HL-60 (cell line): ENCODE measurements around the gene PRAC2.

ENCODE experiments used
- GABPA ChIP-seq: IDR thresholded peaks from 2 replicates; pipeline ENCODE4 v1.6.1; 2012; ENCODE audit warnings: low read depth
- POLR2AphosphoS5 ChIP-seq: IDR thresholded peaks from 2 replicates; pipeline ENCODE4 v1.6.1; 2012; ENCODE audit warnings: low read depth
- TF ChIP-seq, protein P1 (sequence below): IDR thresholded peaks from one replicate; pipeline ENCODE4 v1.5.1; 2011; ENCODE audit warnings: low read length, control low read depth, inconsistent platforms; ENCODE audit not compliant: insufficient read depth

GRCh38 chr17:48711128-48711527, 11.9 kb upstream of the PRAC2 start:
- TF ChIP-seq POLR2AphosphoS5 = no peak
- TF ChIP-seq, protein P1, sequence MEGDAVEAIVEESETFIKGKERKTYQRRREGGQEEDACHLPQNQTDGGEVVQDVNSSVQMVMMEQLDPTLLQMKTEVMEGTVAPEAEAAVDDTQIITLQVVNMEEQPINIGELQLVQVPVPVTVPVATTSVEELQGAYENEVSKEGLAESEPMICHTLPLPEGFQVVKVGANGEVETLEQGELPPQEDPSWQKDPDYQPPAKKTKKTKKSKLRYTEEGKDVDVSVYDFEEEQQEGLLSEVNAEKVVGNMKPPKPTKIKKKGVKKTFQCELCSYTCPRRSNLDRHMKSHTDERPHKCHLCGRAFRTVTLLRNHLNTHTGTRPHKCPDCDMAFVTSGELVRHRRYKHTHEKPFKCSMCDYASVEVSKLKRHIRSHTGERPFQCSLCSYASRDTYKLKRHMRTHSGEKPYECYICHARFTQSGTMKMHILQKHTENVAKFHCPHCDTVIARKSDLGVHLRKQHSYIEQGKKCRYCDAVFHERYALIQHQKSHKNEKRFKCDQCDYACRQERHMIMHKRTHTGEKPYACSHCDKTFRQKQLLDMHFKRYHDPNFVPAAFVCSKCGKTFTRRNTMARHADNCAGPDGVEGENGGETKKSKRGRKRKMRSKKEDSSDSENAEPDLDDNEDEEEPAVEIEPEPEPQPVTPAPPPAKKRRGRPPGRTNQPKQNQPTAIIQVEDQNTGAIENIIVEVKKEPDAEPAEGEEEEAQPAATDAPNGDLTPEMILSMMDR = no peak
- no peak for TF ChIP-seq GABPA
